Natural killer cell (primary cell): ENCODE measurements around the gene ST8SIA4. TPM values are rescaled to one million over a fixed set of nuclear protein-coding genes. Genes with fewer than 3 reads are reported as not detected.
A peak's percentile ranks its signal among the peaks of the same experiment; 100 is the strongest.

Experiments
- ATAC-seq, 3 donors: fragments of 150-1000 bp in 2 of 3; fragments of 200-7000 bp in 1 of 3; cut with Tn5 transposase; 1 replicate in 1 of 3; 2 replicates in 2 of 3; pipeline ENCODE4 v1.10.0; 2021; ENCODE audit warnings: mild to moderate bottlenecking in 2 of 3, moderate library complexity in 2 of 3
- DNase-seq, 2 donors: peaks; one replicate each; pipeline versions ENCODE4 v3.0.0 to v3.0.0-alpha.2; 2013 to 2021; ENCODE audit warnings: mixed read lengths in 1 of 2
- H3K27ac ChIP-seq: one replicate; pipeline ENCODE4 v1.5.1; 2013; ENCODE audit warnings: mild to moderate bottlenecking, low read length
- H3K27me3 ChIP-seq: one replicate; pipeline ENCODE4 v1.6.1; 2013; ENCODE audit warnings: low read length; ENCODE audit not compliant: control insufficient read depth, insufficient read depth
- H3K36me3 ChIP-seq: one replicate; pipeline ENCODE4 v1.6.1; 2013; ENCODE audit warnings: low read length; ENCODE audit not compliant: control insufficient read depth, insufficient read depth
- H3K4me1 ChIP-seq: one replicate; pipeline ENCODE4 v1.6.1; 2013; ENCODE audit warnings: low read length; ENCODE audit not compliant: control insufficient read depth, insufficient read depth
- H3K4me3 ChIP-seq: one replicate; pipeline ENCODE4 v1.5.1; 2013; ENCODE audit warnings: low read length
- H3K9me3 ChIP-seq: one replicate; pipeline ENCODE4 v1.6.1; 2013; ENCODE audit warnings: low read length; ENCODE audit not compliant: control insufficient read depth, insufficient read depth
- H3K27ac Mint-ChIP-seq, 2 donors: one replicate each; pipeline ENCODE4 v1.8.0; 2022; ENCODE audit warnings: mild to moderate bottlenecking in 2 of 2, mixed read lengths in 2 of 2, moderate library complexity in 1 of 2
- H3K27me3 Mint-ChIP-seq, 2 donors: one replicate each; pipeline ENCODE4 v1.8.0; 2022; ENCODE audit warnings: low read depth in 2 of 2, mixed read lengths in 2 of 2
- H3K36me3 Mint-ChIP-seq: one replicate; pipeline ENCODE4 v1.8.0; 2022; ENCODE audit warnings: mixed read lengths
- H3K4me1 Mint-ChIP-seq, 2 donors: one replicate each; pipeline ENCODE4 v1.8.0; 2022; ENCODE audit warnings: mixed read lengths in 2 of 2
- H3K4me3 Mint-ChIP-seq: one replicate; pipeline ENCODE4 v1.8.0; 2022; ENCODE audit warnings: mild to moderate bottlenecking, moderate library complexity, mixed read lengths
- H3K9me3 Mint-ChIP-seq, 2 donors: one replicate each; pipeline ENCODE4 v1.8.0; 2022; ENCODE audit warnings: mixed read lengths in 2 of 2
- CTCF ChIP-seq: fragments of 200-600 bp; IDR thresholded peaks from one replicate; pipeline ENCODE4 v1.8.0; 2022; ENCODE audit warnings: antibody characterized with exemption
- WGBS: methylation state at CpG from one replicate; pipeline ENCODE4 v1.1.7; 2013; ENCODE audit warnings: missing lambda C conversion rate; ENCODE audit not compliant: insufficient coverage; 5-methylcytosine and 5-hydroxymethylcytosine counted together
- intact Hi-C: fragments of 100-400 bp; cut with micrococcal nuclease; formaldehyde crosslinking; loops from one replicate; pipeline ENCODE4 v1.14.2; 2022
- total RNA-seq, 4 donors: library from RNA; stranded (reverse); fragments of 120-200 nt in 1 of 4; gene quantifications; one replicate each; pipeline versions ENCODE4 v1.2.3 to v1.2.4, GENCODE V29; 2013 to 2022

ST8SIA4 gene
- total RNA-seq, 3 donors from 2014 or later (not counting 1 experiment from before 2014, with no cell fraction given): 36.3 to 63.1 (median 59.9) TPM

GRCh38 chr5:100828898-100829356 lies 74.2 kb downstream of the ST8SIA4 start:
- Histone ChIP-seq H3K4me3 (no peak overlapping the region), H3K27ac (no peak overlapping the region), H3K4me1 (no peaks in the 10 kb centered on the region), H3K36me3 (peaks cover 2% of the 10 kb centered on the region), H3K27me3 (no peaks in the 10 kb centered on the region), H3K9me3 (no peaks in the 10 kb centered on the region)
- no peak for TF ChIP-seq CTCF
- Mint-ChIP-seq H3K27ac (peak overlapping the region; percentile 67 to 79), H3K4me1 (peaks cover 39 to 45% of the 10 kb centered on the region in 2 donors), H3K9me3 (no peaks in the 10 kb centered on the region), H3K36me3 (no peaks in the 10 kb centered on the region), H3K4me3 (no peak overlapping the region), H3K27me3 (no peaks in the 10 kb centered on the region)
- no peak for DNase-seq
- ATAC-seq: no peak
- WGBS: 94% methylated on average over 9 of the region's 9 CpGs
- intact Hi-C loops: no loop called here

- H3K9me3 Mint-ChIP-seq: no peaks in the 10 kb centered on the region
- Histone ChIP-seq H3K36me3 (peaks cover 2% of the 10 kb centered on the region), H3K27me3 (no peaks in the 10 kb centered on the region), H3K27ac (peak overlapping the region; percentile 10), H3K4me1 (no peaks in the 10 kb centered on the region), H3K4me3 (no peak overlapping the region), H3K9me3 (no peaks in the 10 kb centered on the region)
- H3K4me3 Mint-ChIP-seq: no peak overlapping the region
- H3K36me3 Mint-ChIP-seq: no peaks in the 10 kb centered on the region
- intact Hi-C loops: no loop called here
- WGBS: 49% methylated on average over 6 of the region's 7 CpGs
- H3K27ac Mint-ChIP-seq: peak overlapping the region; percentile 67 to 79
- H3K4me1 Mint-ChIP-seq: peaks cover 46 to 51% of the 10 kb centered on the region in 2 donors
- no peak for DNase-seq
- no peak for ATAC-seq
- no peaks in the 10 kb centered on the region for H3K27me3 Mint-ChIP-seq
- no peak for TF ChIP-seq CTCF
Measured at GRCh38 chr5:100828071-100828897, 74.8 kb downstream of the ST8SIA4 start.

GRCh38 chr5:100827481-100827889 lies 75.6 kb downstream of the ST8SIA4 start:
- Mint-ChIP-seq H3K4me1 (peaks cover 42 to 48% of the 10 kb centered on the region in 2 donors), H3K9me3 (no peaks in the 10 kb centered on the region), H3K27me3 (no peaks in the 10 kb centered on the region), H3K27ac (peak overlapping the region; percentile 67 to 79), H3K4me3 (no peak overlapping the region), H3K36me3 (no peaks in the 10 kb centered on the region)
- ATAC-seq (no peak), DNase-seq (no peak)
- H3K4me3 ChIP-seq: no peak overlapping the region
- H3K27ac ChIP-seq: no peak overlapping the region
- no peaks in the 10 kb centered on the region for H3K27me3 ChIP-seq
- WGBS: 56% methylated on average over 2 of the region's 2 CpGs
- H3K36me3 ChIP-seq: peaks cover 2% of the 10 kb centered on the region
- no peaks in the 10 kb centered on the region for H3K9me3 ChIP-seq
- no peaks in the 10 kb centered on the region for H3K4me1 ChIP-seq
- intact Hi-C loops: no loop called here
- TF ChIP-seq CTCF: no peak
